GM06990 (cell line): Measurements from ENCODE around the gene RBM6.

ENCODE experiments used
- DNase-seq: peaks from one replicate; pipeline ENCODE4 v3.0.0-alpha.2; 2011; ENCODE audit not compliant: insufficient read length; ENCODE audit errors: extremely low read depth
- H3K27me3 ChIP-seq: replicated peaks from 2 replicates; pipeline ENCODE4 v1.6.0; 2011; ENCODE audit warnings: low read length; ENCODE audit not compliant: control insufficient read depth, insufficient read depth
- H3K36me3 ChIP-seq: 2 replicates; pipeline ENCODE4 v1.5.1; 2011; ENCODE audit warnings: low read length; ENCODE audit not compliant: control insufficient read depth, insufficient read depth
- H3K4me3 ChIP-seq: replicated peaks from 2 replicates; pipeline ENCODE4 v1.5.1; 2011; ENCODE audit warnings: low read depth, mild to moderate bottlenecking, control low read depth, low read length
- TF ChIP-seq, protein P1 (sequence below): IDR thresholded peaks from 2 replicates; pipeline ENCODE4 v1.5.1; 2011; ENCODE audit warnings: low read length, control low read depth, mild to moderate bottlenecking, inconsistent platforms; ENCODE audit not compliant: insufficient read depth, poor library complexity, severe bottlenecking

The RBM6 gene

GRCh38 chr3:50001511-50001910 lies 61.6 kb downstream of the RBM6 start:
- no peak overlapping the region for H3K4me3 ChIP-seq
- no peak for DNase-seq
- TF ChIP-seq, protein P1, sequence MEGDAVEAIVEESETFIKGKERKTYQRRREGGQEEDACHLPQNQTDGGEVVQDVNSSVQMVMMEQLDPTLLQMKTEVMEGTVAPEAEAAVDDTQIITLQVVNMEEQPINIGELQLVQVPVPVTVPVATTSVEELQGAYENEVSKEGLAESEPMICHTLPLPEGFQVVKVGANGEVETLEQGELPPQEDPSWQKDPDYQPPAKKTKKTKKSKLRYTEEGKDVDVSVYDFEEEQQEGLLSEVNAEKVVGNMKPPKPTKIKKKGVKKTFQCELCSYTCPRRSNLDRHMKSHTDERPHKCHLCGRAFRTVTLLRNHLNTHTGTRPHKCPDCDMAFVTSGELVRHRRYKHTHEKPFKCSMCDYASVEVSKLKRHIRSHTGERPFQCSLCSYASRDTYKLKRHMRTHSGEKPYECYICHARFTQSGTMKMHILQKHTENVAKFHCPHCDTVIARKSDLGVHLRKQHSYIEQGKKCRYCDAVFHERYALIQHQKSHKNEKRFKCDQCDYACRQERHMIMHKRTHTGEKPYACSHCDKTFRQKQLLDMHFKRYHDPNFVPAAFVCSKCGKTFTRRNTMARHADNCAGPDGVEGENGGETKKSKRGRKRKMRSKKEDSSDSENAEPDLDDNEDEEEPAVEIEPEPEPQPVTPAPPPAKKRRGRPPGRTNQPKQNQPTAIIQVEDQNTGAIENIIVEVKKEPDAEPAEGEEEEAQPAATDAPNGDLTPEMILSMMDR: no peak
- H3K36me3 ChIP-seq: no peaks in the 10 kb centered on the region
- no peaks in the 10 kb centered on the region for H3K27me3 ChIP-seq

DNA sequence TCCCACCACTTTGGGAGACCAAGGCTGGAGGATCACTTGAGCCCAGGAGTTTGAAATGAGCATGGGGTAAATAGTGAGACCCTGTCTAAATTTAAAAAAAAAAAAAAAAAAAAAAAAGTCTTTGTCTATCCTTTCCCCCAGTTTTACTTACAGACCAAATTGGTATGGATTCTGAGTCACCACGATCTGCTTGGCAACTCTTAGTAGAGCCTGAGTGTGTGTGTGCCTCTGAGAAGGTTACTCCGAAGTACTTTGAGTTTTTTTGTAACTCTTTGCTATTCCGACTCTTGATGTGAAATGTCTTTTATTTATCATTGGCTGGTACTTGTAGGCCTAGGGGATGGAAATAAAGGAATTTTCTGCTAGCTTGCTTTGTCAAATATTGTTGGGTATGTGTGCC lies 63.3 kb downstream of the RBM6 start:
- no peaks in the 10 kb centered on the region; the same call in 1 of the 2 replicates for H3K36me3 ChIP-seq
- TF ChIP-seq, protein P1: no peak
- no peak for DNase-seq
- H3K27me3 ChIP-seq: no peaks in the 10 kb centered on the region
- H3K4me3 ChIP-seq: no peak overlapping the region

DNA sequence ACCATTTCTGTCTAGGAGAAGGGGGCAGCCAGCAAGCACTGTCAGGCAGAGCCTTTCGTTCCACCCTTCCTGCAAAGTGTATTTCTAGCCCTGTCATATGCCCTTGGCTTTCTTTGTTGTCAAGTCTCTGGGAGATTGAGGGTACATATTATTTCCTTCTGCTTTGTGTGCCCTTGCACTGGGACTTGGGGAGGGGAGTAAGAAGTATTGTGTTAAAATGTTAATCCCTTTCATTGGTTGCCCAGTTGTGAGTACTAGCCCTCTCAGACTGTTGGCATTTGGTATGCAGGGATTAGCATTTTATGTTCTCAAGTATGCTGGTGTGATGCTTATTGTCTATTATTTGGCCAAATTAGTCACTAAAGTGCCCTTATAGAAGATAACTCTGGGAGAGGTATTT lies 63.9 kb downstream of the RBM6 start:
- no peak for DNase-seq
- no peaks in the 10 kb centered on the region; the same call in none of the 2 replicates for H3K36me3 ChIP-seq
- H3K27me3 ChIP-seq: no peaks in the 10 kb centered on the region

GRCh38 chr3:50008931-50009330 lies 69.0 kb downstream of the RBM6 start:
- Histone ChIP-seq H3K4me3 (no peak overlapping the region), H3K36me3 (no peaks in the 10 kb centered on the region; the same call in none of the 2 replicates), H3K27me3 (no peaks in the 10 kb centered on the region)
- no peak for DNase-seq
- TF ChIP-seq, protein P1: no peak

More for the DNA sequence above, 63.9 kb downstream of the RBM6 start:
- no peak overlapping the region for H3K4me3 ChIP-seq
- TF ChIP-seq, protein P1: no peak

GRCh38 chr3:50010959-50011358 lies 71.0 kb downstream of the RBM6 start:
- Histone ChIP-seq H3K4me3 (no peak overlapping the region), H3K27me3 (no peaks in the 10 kb centered on the region), H3K36me3 (no peaks in the 10 kb centered on the region; the same call in none of the 2 replicates)
- TF ChIP-seq, protein P1: no peak
- no peak for DNase-seq

DNA sequence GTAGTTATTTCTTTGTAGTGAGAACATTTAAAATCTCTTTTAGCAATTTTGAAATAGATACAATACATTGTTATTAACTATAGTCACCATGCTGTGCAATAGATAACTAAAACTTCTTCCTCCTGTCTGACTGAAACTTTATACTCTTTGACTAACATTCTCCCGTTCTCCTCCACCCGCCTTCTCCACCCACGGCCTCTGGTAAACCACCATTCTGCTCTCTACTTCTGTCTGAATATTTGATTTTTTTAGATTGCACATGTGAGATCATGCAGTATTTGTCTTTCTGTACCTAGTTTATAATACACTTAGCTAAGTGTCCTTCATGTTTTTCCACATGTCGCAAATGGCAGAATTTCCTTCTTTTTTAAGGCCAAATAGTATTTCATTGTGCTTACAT lies 76.0 kb downstream of the RBM6 start:
- TF ChIP-seq, protein P1: no peak
- Histone ChIP-seq H3K4me3 (no peak overlapping the region), H3K27me3 (no peaks in the 10 kb centered on the region), H3K36me3 (no peaks in the 10 kb centered on the region; the same call in none of the 2 replicates)
- DNase-seq: no peak
